Measurements from ENCODE around the gene POU2AF1.

DNA sequence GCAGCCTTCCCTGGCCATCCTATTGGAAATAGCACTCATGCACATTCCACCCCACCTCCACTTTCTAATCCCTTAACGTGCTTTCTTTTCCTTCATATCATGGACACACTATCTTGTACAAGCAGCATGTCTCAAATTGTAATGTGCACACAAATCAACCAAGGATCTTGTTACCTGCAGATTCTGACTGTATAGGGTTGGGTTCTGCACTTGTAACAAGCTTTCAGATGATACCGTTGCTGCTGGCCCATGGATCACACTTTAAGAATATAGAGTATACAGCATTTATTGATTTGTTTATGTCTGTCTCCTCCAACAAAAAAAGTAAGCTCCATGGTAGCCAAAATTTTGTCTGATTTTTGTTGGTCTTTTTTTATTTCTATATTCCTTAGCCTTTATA lies 32.4 kb upstream of the POU2AF1 start:
- TF ChIP-seq, protein P1, sequence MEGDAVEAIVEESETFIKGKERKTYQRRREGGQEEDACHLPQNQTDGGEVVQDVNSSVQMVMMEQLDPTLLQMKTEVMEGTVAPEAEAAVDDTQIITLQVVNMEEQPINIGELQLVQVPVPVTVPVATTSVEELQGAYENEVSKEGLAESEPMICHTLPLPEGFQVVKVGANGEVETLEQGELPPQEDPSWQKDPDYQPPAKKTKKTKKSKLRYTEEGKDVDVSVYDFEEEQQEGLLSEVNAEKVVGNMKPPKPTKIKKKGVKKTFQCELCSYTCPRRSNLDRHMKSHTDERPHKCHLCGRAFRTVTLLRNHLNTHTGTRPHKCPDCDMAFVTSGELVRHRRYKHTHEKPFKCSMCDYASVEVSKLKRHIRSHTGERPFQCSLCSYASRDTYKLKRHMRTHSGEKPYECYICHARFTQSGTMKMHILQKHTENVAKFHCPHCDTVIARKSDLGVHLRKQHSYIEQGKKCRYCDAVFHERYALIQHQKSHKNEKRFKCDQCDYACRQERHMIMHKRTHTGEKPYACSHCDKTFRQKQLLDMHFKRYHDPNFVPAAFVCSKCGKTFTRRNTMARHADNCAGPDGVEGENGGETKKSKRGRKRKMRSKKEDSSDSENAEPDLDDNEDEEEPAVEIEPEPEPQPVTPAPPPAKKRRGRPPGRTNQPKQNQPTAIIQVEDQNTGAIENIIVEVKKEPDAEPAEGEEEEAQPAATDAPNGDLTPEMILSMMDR (IDR thresholded peaks at IDR 0.05), result no peak
- no peak for TF ChIP-seq POLR2AphosphoS5 (IDR thresholded peaks at IDR 0.05)
